ENCODE measurements around the gene ZRANB1.

Gene ZRANB1

DNA sequence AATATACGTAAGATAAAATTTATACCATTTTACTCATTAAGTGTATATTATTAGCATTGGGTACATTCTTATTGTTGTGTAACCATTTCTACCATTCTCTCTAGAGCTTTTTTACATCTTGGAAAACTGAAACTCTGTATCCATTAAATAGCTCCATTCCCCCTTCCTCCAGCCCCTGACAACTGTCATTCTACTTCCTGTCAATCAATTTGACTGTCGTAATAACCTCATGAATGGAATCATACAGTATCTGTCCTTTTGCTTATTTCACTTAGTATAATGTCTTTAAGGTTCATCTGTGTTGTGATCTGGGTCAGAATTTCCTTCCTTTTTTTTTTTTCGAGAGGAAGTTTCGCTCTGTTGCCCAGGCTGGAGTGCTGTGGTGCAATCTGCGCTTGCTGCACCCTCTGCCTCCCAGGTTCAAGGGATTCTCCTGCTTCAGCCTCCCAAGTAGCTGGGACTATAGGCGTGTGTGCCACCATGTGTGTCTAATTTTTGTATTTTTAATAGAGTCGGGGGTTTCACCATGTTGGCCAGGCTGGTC is 15.6 kb downstream of the ZRANB1 start:
- Histone ChIP-seq H3K4me1 (ENCODE audit: control insufficient read depth in 1 of 2, insufficient read depth in 2 of 2, low read length in 2 of 2) (no peaks in the 10 kb centered on the region), H3K36me3 (ENCODE audit: control insufficient read depth in 1 of 2, insufficient read depth in 2 of 2, low read length in 2 of 2) (no peaks in the 10 kb centered on the region), H3K9me3 (ENCODE audit: control insufficient read depth in 1 of 2, low read length in 2 of 2) (no peaks in the 10 kb centered on the region), H3K27ac (ENCODE audit: low read depth, low read length) (no peak overlapping the region), H3K9ac (ENCODE audit: low read depth in 1 of 2, low read length in 2 of 2) (no peak overlapping the region), H3K4me3 (ENCODE audit: low read depth in 1 of 2, low read length in 2 of 2) (no peak overlapping the region), H3K27me3 (ENCODE audit: control insufficient read depth in 1 of 2, insufficient read depth in 2 of 2, low read length in 2 of 2) (no peaks in the 10 kb centered on the region)

DNA sequence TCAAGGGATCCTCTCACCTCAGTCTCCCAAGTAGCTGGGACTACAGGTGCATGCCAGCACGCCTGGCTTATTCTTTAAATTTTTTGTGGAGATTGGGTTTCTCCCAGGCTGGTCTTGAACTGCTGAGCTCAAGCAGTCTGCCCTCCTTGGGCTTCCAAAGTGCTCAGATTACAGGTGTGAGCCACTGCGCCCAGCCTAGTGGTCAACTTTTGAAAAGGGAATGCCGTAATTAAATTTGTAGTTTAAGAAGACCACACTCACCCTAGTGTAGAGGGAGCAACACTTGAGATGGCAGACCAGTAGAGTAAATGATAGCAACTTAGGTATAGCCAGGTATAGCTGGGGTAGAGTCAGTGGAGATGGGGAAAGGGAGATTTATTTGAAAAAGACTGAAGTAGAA is 17.6 kb downstream of the ZRANB1 start:
- Histone ChIP-seq H3K9me3 (ENCODE audit: control insufficient read depth in 1 of 2, low read length in 2 of 2) (no peaks in the 10 kb centered on the region), H3K27ac (ENCODE audit: low read depth, low read length) (no peak overlapping the region), H3K4me3 (ENCODE audit: low read depth in 1 of 2, low read length in 2 of 2) (no peak overlapping the region), H3K27me3 (ENCODE audit: control insufficient read depth in 1 of 2, insufficient read depth in 2 of 2, low read length in 2 of 2) (no peaks in the 10 kb centered on the region), H3K9ac (ENCODE audit: low read depth in 1 of 2, low read length in 2 of 2) (no peak overlapping the region), H3K36me3 (ENCODE audit: control insufficient read depth in 1 of 2, insufficient read depth in 2 of 2, low read length in 2 of 2) (no peaks in the 10 kb centered on the region), H3K4me1 (ENCODE audit: control insufficient read depth in 1 of 2, insufficient read depth in 2 of 2, low read length in 2 of 2) (peaks cover 0 to 6% of the 10 kb centered on the region in 2 donors)

DNA sequence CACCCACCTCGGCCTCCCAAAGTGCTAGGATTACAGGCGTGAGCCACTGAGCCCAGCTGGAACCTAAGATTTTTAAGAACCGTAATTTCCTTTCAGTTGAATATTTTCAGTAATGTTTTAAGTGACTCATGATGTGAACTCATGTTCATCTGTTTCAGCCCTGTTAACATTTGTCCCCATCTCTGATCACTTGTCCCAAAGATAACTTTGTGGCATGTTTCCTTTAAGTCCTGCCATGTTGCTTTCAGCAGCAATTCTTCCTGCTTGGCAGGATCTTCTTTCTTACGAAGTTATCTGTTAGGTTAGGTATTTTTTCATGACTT is 19.3 kb downstream of the ZRANB1 start:
- H3K9ac ChIP-seq (ENCODE audit: low read depth in 1 of 2, low read length in 2 of 2) = no peak overlapping the region
- H3K27me3 ChIP-seq (ENCODE audit: control insufficient read depth in 1 of 2, insufficient read depth in 2 of 2, low read length in 2 of 2) = no peaks in the 10 kb centered on the region
- peaks cover 0 to 6% of the 10 kb centered on the region in 2 donors for H3K4me1 ChIP-seq (ENCODE audit: control insufficient read depth in 1 of 2, insufficient read depth in 2 of 2, low read length in 2 of 2)
- no peak overlapping the region for H3K4me3 ChIP-seq (ENCODE audit: low read depth in 1 of 2, low read length in 2 of 2)
- H3K27ac ChIP-seq (ENCODE audit: low read depth, low read length) = no peak overlapping the region
- no peaks in the 10 kb centered on the region for H3K9me3 ChIP-seq (ENCODE audit: control insufficient read depth in 1 of 2, low read length in 2 of 2)
- peaks cover under 1 to 3% of the 10 kb centered on the region in 2 donors for H3K36me3 ChIP-seq (ENCODE audit: control insufficient read depth in 1 of 2, insufficient read depth in 2 of 2, low read length in 2 of 2)

DNA sequence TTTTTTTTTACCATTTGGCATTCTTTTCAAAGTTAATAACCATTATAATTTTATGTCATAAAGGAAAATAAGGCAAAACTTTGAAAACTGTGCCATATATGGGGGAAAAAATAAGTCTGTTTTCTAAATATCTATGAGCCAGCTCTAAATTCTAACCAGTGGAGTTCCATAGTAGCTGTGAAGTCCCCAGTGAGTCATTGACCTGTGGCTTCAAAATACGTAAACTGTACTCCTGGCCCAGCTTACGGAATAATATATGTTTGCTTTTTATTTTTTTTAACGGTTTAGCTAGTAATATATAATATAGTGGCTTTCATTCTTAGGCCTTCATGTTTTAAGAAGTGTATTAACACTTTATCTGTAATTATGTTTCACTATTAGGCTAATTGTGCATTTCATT is 20.5 kb downstream of the ZRANB1 start:
- peaks cover 8 to 14% of the 10 kb centered on the region in 2 donors for H3K36me3 ChIP-seq (ENCODE audit: control insufficient read depth in 1 of 2, insufficient read depth in 2 of 2, low read length in 2 of 2)
- no peaks in the 10 kb centered on the region for H3K9me3 ChIP-seq (ENCODE audit: control insufficient read depth in 1 of 2, low read length in 2 of 2)
- no peak overlapping the region for H3K27ac ChIP-seq (ENCODE audit: low read depth, low read length)
- H3K27me3 ChIP-seq (ENCODE audit: control insufficient read depth in 1 of 2, insufficient read depth in 2 of 2, low read length in 2 of 2) = no peaks in the 10 kb centered on the region
- no peak overlapping the region for H3K4me3 ChIP-seq (ENCODE audit: low read depth in 1 of 2, low read length in 2 of 2)
- peaks cover 0 to 6% of the 10 kb centered on the region in 2 donors for H3K4me1 ChIP-seq (ENCODE audit: control insufficient read depth in 1 of 2, insufficient read depth in 2 of 2, low read length in 2 of 2)
- H3K9ac ChIP-seq (ENCODE audit: low read depth in 1 of 2, low read length in 2 of 2) = no peak overlapping the region

DNA sequence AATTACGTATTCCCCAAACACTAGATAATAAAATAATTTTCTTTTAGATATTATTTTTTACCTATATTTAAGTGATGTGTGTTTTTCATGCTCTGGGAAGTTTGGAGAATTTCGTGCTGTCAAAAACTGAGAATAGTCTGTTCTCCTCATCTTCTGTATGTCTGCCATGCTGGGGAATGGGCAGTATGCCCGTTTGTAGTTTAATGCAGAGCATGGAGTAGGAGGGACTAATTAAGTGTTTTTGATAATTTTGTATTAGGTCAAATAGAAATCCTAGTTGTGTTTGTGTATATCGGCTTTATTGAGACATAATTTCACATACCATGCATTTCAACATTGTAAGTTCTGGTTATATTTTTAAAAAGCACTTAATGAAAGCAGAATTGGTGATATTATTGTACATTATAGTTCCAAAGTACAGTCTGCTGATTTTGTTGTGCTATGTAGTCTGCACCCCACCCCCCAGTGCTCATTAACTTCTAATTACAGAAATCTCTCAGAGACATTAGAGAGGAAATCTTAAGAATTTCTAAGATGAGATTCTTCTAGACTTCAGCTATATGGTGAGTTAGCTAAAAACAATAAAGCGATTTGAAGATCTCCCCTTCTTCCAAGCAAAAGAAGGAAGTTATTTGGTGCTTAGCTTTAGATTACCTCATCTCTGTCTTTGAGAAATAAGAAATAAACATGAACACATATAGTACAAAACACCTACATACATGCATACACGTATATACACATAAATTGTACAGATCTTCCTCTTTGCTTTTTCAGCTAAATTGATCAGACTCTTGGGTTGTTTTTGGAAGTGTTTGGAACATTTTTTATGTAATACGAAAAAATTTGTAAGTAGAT is 22.2 kb downstream of the ZRANB1 start:
- no peak overlapping the region for H3K4me3 ChIP-seq (ENCODE audit: low read depth in 1 of 2, low read length in 2 of 2)
- H3K27ac ChIP-seq (ENCODE audit: low read depth, low read length) = no peak overlapping the region
- peaks cover 11 to 22% of the 10 kb centered on the region in 2 donors for H3K36me3 ChIP-seq (ENCODE audit: control insufficient read depth in 1 of 2, insufficient read depth in 2 of 2, low read length in 2 of 2)
- no peaks in the 10 kb centered on the region for H3K27me3 ChIP-seq (ENCODE audit: control insufficient read depth in 1 of 2, insufficient read depth in 2 of 2, low read length in 2 of 2)
- no peaks in the 10 kb centered on the region for H3K9me3 ChIP-seq (ENCODE audit: control insufficient read depth in 1 of 2, low read length in 2 of 2)
- no peak overlapping the region for H3K9ac ChIP-seq (ENCODE audit: low read depth in 1 of 2, low read length in 2 of 2)
- H3K4me1 ChIP-seq (ENCODE audit: control insufficient read depth in 1 of 2, insufficient read depth in 2 of 2, low read length in 2 of 2) = peaks cover 0 to 6% of the 10 kb centered on the region in 2 donors

DNA sequence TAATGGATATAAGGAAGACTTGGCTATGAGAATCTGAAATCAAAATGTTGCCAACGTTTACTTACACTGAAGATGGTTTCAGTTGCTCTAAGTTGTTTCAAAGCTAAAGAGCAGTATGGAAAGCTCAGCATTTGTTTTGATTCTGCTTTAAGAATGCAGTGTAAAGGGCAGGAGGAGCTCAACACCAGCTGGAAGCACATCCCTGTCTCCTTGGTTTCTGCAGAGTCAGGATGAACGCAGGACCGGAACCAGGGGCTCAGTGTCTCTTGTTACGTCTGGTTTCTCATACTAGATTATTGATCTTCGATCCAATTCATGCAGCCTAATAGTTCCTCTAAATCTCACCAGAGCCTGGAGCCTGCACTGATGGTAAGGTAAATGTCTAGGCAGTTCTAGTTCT is 24.1 kb downstream of the ZRANB1 start:
- Histone ChIP-seq H3K4me1 (ENCODE audit: control insufficient read depth in 1 of 2, insufficient read depth in 2 of 2, low read length in 2 of 2) (peaks cover 4 to 6% of the 10 kb centered on the region in 2 donors), H3K9ac (ENCODE audit: low read depth in 1 of 2, low read length in 2 of 2) (no peak overlapping the region), H3K36me3 (ENCODE audit: control insufficient read depth in 1 of 2, insufficient read depth in 2 of 2, low read length in 2 of 2) (peaks cover 11 to 22% of the 10 kb centered on the region in 2 donors), H3K9me3 (ENCODE audit: control insufficient read depth in 1 of 2, low read length in 2 of 2) (no peaks in the 10 kb centered on the region), H3K27me3 (ENCODE audit: control insufficient read depth in 1 of 2, insufficient read depth in 2 of 2, low read length in 2 of 2) (no peaks in the 10 kb centered on the region), H3K27ac (ENCODE audit: low read depth, low read length) (no peak overlapping the region), H3K4me3 (ENCODE audit: low read depth in 1 of 2, low read length in 2 of 2) (no peak overlapping the region)

DNA sequence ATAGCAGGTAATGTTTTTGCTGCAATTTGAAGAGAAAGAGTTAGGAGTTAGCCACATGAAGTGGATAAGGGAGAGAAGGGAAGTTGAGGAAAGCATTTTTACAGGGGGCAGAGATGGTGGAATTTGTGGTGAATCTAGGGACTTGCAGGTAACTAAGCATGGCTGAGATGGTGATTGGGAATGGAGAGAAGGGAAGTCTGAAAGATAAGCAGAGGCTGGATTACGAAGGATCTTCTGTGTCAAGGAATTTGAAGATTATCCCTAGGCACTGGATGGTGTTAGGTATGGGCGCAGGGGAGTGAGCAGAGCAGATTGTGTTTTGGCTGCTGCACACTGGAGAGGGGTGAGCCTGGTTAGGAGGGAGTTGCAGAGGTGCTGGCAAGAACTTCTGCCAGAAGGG is 25.3 kb downstream of the ZRANB1 start:
- no peaks in the 10 kb centered on the region for H3K27me3 ChIP-seq (ENCODE audit: control insufficient read depth in 1 of 2, insufficient read depth in 2 of 2, low read length in 2 of 2)
- H3K4me1 ChIP-seq (ENCODE audit: control insufficient read depth in 1 of 2, insufficient read depth in 2 of 2, low read length in 2 of 2) = peaks cover 4 to 6% of the 10 kb centered on the region in 2 donors
- H3K27ac ChIP-seq (ENCODE audit: low read depth, low read length) = no peak overlapping the region
- no peaks in the 10 kb centered on the region for H3K9me3 ChIP-seq (ENCODE audit: control insufficient read depth in 1 of 2, low read length in 2 of 2)
- H3K36me3 ChIP-seq (ENCODE audit: control insufficient read depth in 1 of 2, insufficient read depth in 2 of 2, low read length in 2 of 2) = peaks cover 11 to 22% of the 10 kb centered on the region in 2 donors
- H3K4me3 ChIP-seq (ENCODE audit: low read depth in 1 of 2, low read length in 2 of 2) = no peak overlapping the region
- H3K9ac ChIP-seq (ENCODE audit: low read depth in 1 of 2, low read length in 2 of 2) = no peak overlapping the region

DNA sequence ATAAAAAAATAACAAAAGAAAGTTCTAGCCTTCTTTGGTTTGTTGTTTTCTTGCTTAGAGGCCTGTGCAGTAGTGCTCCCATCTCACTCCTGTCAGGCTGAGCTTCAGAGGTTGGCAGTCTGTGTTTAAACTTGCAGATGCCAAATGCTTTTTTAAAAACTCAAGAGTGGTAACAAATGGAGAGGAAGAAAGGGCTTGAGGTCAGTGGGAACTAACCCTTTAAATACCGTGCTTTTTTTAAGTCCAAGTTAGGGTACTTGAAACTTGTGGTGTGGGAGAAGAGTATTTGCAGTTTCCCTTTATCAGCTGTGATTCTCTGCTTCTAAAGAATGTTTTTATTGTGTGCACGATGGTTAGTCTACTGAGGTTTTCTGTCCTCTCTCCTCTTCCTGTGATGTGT is 29.4 kb downstream of the ZRANB1 start:
- Histone ChIP-seq H3K4me1 (ENCODE audit: control insufficient read depth in 1 of 2, insufficient read depth in 2 of 2, low read length in 2 of 2) (peaks cover 4% of the 10 kb centered on the region in 2 donors), H3K9ac (ENCODE audit: low read depth in 1 of 2, low read length in 2 of 2) (no peak overlapping the region), H3K4me3 (ENCODE audit: low read depth in 1 of 2, low read length in 2 of 2) (no peak overlapping the region), H3K9me3 (ENCODE audit: control insufficient read depth in 1 of 2, low read length in 2 of 2) (no peaks in the 10 kb centered on the region), H3K36me3 (ENCODE audit: control insufficient read depth in 1 of 2, insufficient read depth in 2 of 2, low read length in 2 of 2) (peaks cover 22 to 34% of the 10 kb centered on the region in 2 donors), H3K27me3 (ENCODE audit: control insufficient read depth in 1 of 2, insufficient read depth in 2 of 2, low read length in 2 of 2) (no peaks in the 10 kb centered on the region), H3K27ac (ENCODE audit: low read depth, low read length) (no peak overlapping the region)

DNA sequence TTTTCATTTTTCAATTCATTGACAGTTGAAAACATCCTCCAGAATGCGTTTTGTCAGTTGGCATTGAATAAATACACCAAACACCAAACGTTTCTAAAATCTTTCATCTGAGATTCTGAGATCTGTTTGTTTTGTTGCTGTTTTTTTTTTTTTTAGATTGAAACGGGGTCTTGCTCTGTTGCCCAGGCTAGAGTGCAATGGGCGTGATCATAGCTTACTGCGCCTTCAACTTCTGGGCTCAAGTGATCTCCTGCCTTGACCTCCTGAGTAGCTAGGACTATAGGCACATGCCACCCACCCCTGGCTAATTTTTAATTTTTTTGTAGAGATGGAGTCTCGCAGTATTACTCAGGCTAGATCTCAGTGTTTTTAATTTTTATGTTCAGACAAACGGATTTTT is 30.7 kb downstream of the ZRANB1 start:
- H3K27ac ChIP-seq (ENCODE audit: low read depth, low read length) = no peak overlapping the region
- H3K4me3 ChIP-seq (ENCODE audit: low read depth in 1 of 2, low read length in 2 of 2) = no peak overlapping the region
- no peak overlapping the region for H3K9ac ChIP-seq (ENCODE audit: low read depth in 1 of 2, low read length in 2 of 2)
- H3K36me3 ChIP-seq (ENCODE audit: control insufficient read depth in 1 of 2, insufficient read depth in 2 of 2, low read length in 2 of 2) = peaks cover 13 to 21% of the 10 kb centered on the region in 2 donors
- peaks cover 4 to 5% of the 10 kb centered on the region in 2 donors for H3K4me1 ChIP-seq (ENCODE audit: control insufficient read depth in 1 of 2, insufficient read depth in 2 of 2, low read length in 2 of 2)
- no peaks in the 10 kb centered on the region for H3K27me3 ChIP-seq (ENCODE audit: control insufficient read depth in 1 of 2, insufficient read depth in 2 of 2, low read length in 2 of 2)
- no peaks in the 10 kb centered on the region for H3K9me3 ChIP-seq (ENCODE audit: control insufficient read depth in 1 of 2, low read length in 2 of 2)

DNA sequence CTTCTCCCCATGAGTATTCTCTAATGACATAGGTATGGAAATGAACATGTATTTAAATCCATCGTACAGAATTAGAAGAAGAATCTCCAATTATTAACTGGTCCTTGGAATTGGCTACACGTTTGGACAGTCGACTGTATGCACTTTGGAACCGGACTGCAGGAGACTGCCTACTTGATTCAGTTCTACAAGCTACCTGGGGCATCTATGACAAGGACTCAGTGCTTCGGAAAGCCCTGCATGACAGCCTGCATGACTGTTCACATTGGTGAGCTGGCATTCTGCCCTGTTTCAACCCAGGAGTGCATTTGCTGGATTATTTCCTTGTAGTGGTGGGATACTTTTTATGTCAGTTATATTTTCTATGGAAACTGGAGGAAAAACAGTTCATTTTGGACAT is 32.2 kb downstream of the ZRANB1 start:
- Histone ChIP-seq H3K27me3 (ENCODE audit: control insufficient read depth in 1 of 2, insufficient read depth in 2 of 2, low read length in 2 of 2) (no peaks in the 10 kb centered on the region), H3K36me3 (ENCODE audit: control insufficient read depth in 1 of 2, insufficient read depth in 2 of 2, low read length in 2 of 2) (peaks cover 12 to 17% of the 10 kb centered on the region in 2 donors), H3K4me3 (ENCODE audit: low read depth in 1 of 2, low read length in 2 of 2) (no peak overlapping the region), H3K9me3 (ENCODE audit: control insufficient read depth in 1 of 2, low read length in 2 of 2) (no peaks in the 10 kb centered on the region), H3K4me1 (ENCODE audit: control insufficient read depth in 1 of 2, insufficient read depth in 2 of 2, low read length in 2 of 2) (peaks cover 4 to 5% of the 10 kb centered on the region in 2 donors), H3K27ac (ENCODE audit: low read depth, low read length) (no peak overlapping the region), H3K9ac (ENCODE audit: low read depth in 1 of 2, low read length in 2 of 2) (no peak overlapping the region)

All from duodenal mucosa (tissue), 2 donors.